HG03520 (cell line): ENCODE data around the gene ASB7.
"Not testable (repeated sequence)": the region's sequence is repeated elsewhere in the genome, so short reads cannot be mapped to it uniquely, and the experiment has no call there.

ENCODE experiments used
- ATAC-seq: cut with Tn5 transposase; IDR thresholded peaks from one replicate; pipeline ENCODE4 v1.9.1; 2021; ENCODE audit warnings: mild to moderate bottlenecking, moderate library complexity; ENCODE audit not compliant: unreplicated experiment

ASB7 gene

GRCh38 chr15:100648951-100649350 is 46.6 kb downstream of the ASB7 start:
- ATAC-seq, result no peak

DNA sequence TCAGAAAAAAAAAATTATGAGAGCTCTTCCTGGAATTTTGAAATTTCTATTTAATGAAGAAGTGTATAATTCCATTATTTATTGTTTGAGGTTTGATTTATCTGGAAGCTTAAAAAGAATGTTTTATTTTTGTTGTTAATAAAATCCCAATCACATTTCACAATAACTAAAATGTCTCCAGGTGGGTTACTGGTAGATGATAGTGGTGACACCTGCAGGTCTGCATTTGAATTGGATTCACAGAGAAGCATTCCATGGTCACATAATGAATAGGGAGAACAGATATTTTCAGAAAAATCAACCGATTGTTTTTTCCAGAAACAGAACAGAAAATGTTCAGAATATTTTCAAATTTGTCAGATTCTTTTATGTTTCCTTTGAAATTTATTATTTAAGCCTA is 48.3 kb downstream of the ASB7 start:
- ATAC-seq, result no peak

DNA sequence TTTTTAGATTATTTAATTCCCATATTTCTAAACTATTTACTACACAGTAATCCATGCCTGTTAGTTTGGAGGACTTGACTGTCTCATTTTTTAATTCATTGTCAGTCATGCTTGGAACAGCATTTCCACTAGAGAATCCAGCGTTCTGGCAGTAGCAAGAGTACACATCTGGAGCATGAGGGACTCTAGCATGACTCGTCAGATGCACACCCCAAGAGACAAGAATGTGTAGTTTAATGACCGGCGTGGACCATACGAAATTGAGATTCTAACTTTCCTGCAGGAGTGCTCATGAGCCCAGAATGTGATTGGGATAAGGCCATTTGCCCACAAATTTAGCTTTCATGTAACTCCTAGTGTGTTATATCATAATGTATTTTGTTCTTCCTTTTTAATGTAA is 48.9 kb downstream of the ASB7 start:
- ATAC-seq, result no peak

- ATAC-seq, result no peak
Observed at GRCh38 chr15:100652116-100652515, 49.7 kb downstream of the ASB7 start.

GRCh38 chr15:100653608-100654007 is 51.2 kb downstream of the ASB7 start:
- ATAC-seq, result no peak

DNA sequence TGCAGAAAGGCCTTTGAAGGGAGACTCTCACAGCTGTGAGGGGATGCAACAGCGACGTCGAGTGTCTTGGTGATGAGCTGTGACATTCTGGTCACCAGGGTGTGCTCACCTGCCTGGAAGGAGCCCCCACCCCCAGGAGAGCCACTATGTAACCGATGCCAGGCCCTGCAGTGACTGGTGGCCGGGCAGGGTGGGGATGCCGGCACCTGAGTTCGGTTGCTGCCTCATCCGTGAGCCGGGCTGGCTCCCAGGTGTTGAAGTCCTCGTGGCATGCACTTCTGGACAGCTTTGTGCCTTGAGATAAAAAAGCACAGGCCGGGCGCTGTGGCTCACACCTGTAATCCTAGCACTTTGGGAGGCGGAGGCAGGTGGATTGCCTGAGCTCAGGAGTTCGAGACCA is 56.5 kb downstream of the ASB7 start:
- ATAC-seq, result no peak

GRCh38 chr15:100661156-100661555 is 58.8 kb downstream of the ASB7 start:
- no peak for ATAC-seq

GRCh38 chr15:100663086-100663914 is 60.9 kb downstream of the ASB7 start:
- ATAC-seq, result no peak

GRCh38 chr15:100663915-100664281 is 61.5 kb downstream of the ASB7 start:
- no peak for ATAC-seq

DNA sequence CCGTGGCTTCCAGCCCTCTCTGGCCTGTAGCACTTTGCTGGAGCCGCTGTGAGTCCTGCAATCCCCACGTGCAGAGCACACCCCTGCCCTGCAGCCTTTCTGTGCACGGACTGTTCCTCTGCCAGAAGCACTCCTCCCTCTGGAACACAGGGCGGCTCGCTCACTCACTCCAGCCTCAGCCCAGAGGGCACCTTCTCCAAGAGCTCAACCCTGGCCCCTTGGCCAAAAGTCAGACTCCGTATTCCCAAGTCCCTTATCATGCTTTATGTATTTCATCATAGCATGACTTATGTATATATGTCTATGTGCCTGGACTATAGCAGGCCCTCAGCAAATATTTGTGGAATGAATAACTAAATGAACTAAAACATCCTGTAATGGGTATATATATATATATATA is 63.2 kb downstream of the ASB7 start:
- ATAC-seq, result no peak

DNA sequence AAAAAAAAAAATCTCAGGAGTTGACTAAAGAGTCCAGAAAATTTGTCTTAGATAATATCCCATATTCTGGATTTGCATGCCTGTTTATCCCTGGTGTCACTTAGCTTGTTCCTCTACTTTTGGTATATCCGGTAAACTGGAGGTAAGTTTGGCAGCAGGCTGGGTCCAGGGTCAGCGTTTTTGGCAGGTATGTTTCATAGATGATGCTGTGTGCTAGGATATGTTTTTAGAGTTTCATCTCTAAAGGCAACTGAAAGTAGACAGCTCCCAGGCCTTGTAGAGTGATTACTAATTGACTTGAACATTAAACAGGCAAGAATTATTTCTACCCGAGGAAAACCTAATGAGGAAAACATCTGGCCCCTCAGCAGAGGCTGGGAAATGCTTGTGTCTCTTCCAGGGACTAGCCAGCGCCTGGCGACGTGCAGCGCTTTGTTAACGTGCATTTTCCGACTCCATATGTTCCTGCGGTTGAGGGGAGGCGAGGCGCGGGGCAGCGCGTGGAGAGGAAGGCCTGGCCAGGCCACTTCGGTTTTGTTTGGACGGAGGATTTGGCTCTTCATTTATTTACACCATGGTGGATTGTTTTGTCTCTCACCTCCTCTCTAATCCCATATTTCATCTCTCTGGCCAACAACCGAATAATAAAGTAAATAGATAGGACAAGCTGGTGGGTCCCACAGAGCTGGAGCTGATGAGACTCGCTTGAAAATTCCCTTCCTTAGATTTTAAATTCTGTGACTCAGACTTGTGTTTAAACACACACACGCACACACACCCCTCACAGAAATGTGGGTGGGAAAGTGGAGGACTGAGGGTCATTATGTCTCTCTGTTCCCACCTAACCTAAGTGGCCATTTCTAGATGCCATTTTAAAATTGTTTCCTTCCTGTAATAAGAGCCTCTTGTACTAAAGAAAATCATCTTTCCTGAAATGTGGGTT is 65.3 kb downstream of the ASB7 start:
- no peak for ATAC-seq

GRCh38 chr15:100668348-100668745 is 66.0 kb downstream of the ASB7 start:
- ATAC-seq, result no peak

DNA sequence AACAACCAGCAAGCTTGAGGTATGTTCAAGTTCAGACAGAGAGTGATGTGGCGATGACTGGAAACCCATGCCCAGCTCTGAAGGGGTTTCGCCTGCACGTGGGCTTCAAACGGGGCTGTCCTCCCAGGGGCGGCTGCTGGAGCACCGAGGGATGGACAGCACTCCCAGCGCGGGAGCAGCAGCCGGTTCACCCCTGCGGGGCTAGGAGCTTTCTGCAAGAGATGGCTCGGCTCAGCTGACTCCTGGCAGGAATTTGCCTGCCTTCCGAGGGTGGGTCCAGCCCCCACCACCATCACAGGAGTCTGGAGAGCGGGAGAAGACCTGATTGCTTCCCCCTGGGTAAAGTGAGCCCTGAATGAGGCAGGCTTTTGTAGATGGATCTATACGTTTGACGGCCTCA is 66.9 kb downstream of the ASB7 start:
- ATAC-seq, result no peak

DNA sequence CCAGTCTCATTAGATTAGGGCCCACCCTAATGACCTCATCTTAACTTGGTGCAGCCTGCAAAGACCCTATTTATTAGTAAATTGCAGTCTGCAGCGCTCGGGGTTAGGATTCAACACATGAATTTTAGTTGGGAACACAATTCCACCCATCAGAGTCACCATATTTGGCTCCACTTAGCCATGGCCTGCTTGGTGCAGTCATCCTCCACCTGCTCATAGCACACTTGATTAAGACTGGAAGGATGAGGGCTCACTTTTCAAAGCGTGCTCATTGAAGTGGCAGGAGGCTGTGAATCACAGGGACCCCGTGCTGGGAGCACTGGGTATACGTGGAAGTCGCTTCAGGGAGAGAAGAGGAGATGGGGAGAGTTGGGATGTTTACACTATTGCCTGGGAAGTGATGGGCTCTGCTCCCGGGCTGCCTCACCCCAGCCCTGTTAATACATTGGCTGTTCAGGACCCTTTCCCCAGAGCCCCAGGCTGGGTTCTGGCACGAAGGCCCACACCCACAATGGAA is 68.2 kb downstream of the ASB7 start:
- ATAC-seq, result no peak

- ATAC-seq, result no peak
Observed at GRCh38 chr15:100671124-100671680, 68.8 kb downstream of the ASB7 start.

DNA sequence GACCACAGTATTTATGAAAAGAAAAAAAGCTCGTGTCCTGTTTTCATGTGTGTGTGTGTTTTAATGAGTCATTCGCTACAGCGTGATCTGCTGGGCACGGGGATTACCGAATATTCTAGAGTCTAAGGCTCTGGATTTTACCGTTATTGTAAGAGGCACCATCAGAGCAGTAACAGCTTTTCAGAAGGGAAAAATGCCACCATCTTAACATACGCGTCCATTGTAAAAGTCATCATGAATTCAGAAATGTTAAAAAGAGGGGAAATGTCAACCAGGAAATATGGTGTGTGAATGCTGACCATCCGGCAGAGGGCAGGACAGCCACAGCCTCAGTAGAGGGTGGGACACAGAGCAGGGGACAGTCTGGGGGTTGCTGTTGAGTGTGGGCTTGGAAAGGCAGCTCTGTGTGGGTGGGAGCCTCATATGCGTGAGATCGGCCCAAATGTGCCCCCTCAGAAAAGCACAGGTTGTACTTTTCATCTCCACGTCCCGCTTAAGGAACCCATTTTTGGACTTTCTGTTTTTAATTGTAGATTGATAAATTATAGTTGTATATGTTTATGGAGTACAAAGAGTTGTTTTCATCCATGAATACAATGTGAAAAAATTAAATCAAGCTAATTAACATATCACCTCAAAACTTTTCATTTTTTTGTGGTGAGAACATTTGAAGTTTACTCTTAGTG is 69.6 kb downstream of the ASB7 start:
- no peak for ATAC-seq

DNA sequence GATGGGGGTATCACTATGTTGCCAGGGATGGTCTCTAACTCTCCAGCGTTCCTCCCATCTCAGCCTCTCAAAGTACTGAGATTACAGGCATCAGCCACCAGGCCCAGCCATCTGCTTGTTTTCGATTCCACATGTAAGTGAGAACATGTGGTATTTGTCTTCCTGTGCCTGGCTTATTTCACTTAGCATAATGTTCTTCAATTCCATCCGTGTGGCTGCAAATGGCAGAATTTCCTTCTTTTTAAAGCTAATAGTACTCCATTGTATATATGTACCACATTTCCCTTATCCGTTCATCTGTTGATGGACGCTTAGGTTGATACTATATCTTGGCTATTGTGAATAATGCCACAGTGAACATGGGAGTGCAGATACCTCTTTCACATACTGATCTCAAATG is 70.6 kb downstream of the ASB7 start:
- ATAC-seq, result no peak

GRCh38 chr15:100679151-100679550 is 76.8 kb downstream of the ASB7 start:
- ATAC-seq, result not testable (repeated sequence)

DNA sequence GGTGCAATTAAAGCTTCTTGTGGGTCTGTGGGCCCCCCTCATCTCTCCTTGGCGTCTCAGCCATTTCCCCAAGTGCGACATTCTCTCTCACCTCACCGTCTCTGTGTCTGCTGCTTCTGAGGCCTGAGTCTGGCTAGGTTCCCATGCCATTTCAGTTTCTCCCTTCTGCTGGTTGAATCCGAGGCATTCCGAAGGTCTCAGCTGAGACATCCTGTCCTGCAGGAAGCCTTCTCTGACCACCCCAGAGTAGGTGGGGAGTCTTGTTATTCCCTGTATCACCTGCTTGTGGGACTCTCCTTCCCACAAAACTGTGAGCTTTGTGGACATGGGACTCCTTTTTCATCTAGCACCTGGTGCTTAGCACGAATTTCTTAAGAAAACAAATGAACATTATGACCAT is 78.3 kb downstream of the ASB7 start:
- no peak for ATAC-seq

GRCh38 chr15:100681335-100681746 is 79.0 kb downstream of the ASB7 start:
- ATAC-seq, result no peak

DNA sequence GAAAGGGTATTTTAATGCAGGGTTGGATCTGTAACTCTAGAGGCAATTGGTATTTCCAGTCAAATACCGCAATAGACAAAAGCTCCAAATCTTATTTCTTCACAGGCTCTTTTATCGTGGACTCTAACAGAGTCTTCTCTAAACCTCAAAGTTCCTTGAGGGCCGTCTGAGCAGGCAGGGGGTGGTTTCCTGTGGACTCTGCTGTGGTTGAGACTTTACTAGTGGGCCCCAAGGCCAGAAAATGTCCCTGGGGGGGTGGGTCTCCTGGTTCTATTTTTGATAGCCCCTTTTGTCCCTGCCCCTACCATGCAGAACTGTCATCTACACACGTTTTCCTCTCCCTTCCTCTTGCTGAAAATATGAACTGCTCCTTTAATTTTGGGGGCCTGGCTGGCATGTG is 80.1 kb downstream of the ASB7 start:
- no peak for ATAC-seq
